Astrocyte (in vitro differentiated cells and primary cell): Measurements from ENCODE around the gene COL5A2. TPM values are rescaled to one million over a fixed set of nuclear protein-coding genes. Genes with fewer than 3 reads are reported as not detected.

Source experiments
- DNase-seq: peaks from one replicate; pipeline ENCODE4 v3.0.0-alpha.2; 2010; ENCODE audit warnings: low read depth
- FAIRE-seq: peaks from 2 replicates; lab custom pipeline; 2011; peaks lifted over from hg19 to GRCh38; lab: Jason Lieb, UNC
- H2AFZ ChIP-seq: 2 replicates; pipeline ENCODE4 v1.6.0; 2012; ENCODE audit warnings: low read depth, low read length, inconsistent platforms
- H3K27ac ChIP-seq: 2 replicates; pipeline ENCODE4 v1.5.1; 2011; ENCODE audit warnings: low read depth, low read length, inconsistent platforms
- H3K27me3 ChIP-seq: 2 replicates; pipeline ENCODE4 v1.6.0; 2011; ENCODE audit warnings: low read length, inconsistent platforms; ENCODE audit not compliant: insufficient read depth
- H3K36me3 ChIP-seq: 2 replicates; pipeline ENCODE4 v1.5.1; 2011; ENCODE audit warnings: low read length, inconsistent platforms; ENCODE audit not compliant: insufficient read depth
- H3K4me1 ChIP-seq: 2 replicates; pipeline ENCODE4 v1.5.1; 2011; ENCODE audit warnings: low read length, inconsistent platforms; ENCODE audit not compliant: insufficient read depth
- H3K4me2 ChIP-seq: 2 replicates; pipeline ENCODE4 v1.6.0; 2012; ENCODE audit warnings: low read length, inconsistent platforms
- H3K4me3 ChIP-seq: 2 replicates; pipeline ENCODE4 v1.5.1; 2011; ENCODE audit warnings: low read depth, mild to moderate bottlenecking, low read length, inconsistent platforms; ENCODE audit not compliant: insufficient read depth
- H3K79me2 ChIP-seq: 2 replicates; pipeline ENCODE4 v1.6.0; 2012; ENCODE audit warnings: mild to moderate bottlenecking, low read length, inconsistent platforms; ENCODE audit not compliant: insufficient read depth
- H3K9ac ChIP-seq: 2 replicates; pipeline ENCODE4 v1.6.0; 2012; ENCODE audit warnings: mild to moderate bottlenecking, low read length, inconsistent platforms
- H3K9me3 ChIP-seq: 2 replicates; pipeline ENCODE4 v1.5.1; 2012; ENCODE audit warnings: low read depth, mild to moderate bottlenecking, low read length, inconsistent platforms; ENCODE audit not compliant: insufficient read depth
- H4K20me1 ChIP-seq: 2 replicates; pipeline ENCODE4 v1.6.0; 2012; ENCODE audit warnings: low read length, inconsistent platforms; ENCODE audit not compliant: insufficient read depth
- H3K27ac Mint-ChIP-seq: one replicate; pipeline ENCODE4 v1.8.0; 2021; ENCODE audit warnings: mild to moderate bottlenecking, mixed read lengths; ENCODE audit not compliant: unreplicated experiment
- H3K27me3 Mint-ChIP-seq: one replicate; pipeline ENCODE4 v1.8.0; 2021; ENCODE audit warnings: low read depth, mixed read lengths; ENCODE audit not compliant: unreplicated experiment
- H3K36me3 Mint-ChIP-seq: one replicate; pipeline ENCODE4 v1.8.0; 2021; ENCODE audit warnings: low read depth, mixed read lengths; ENCODE audit not compliant: unreplicated experiment
- H3K4me1 Mint-ChIP-seq: one replicate; pipeline ENCODE4 v1.8.0; 2021; ENCODE audit warnings: low read depth, mixed read lengths; ENCODE audit not compliant: unreplicated experiment
- H3K4me3 Mint-ChIP-seq: one replicate; pipeline ENCODE4 v1.8.0; 2021; ENCODE audit warnings: mild to moderate bottlenecking, moderate library complexity, mixed read lengths; ENCODE audit not compliant: unreplicated experiment
- H3K9me3 Mint-ChIP-seq: one replicate; pipeline ENCODE4 v1.8.0; 2021; ENCODE audit warnings: mild to moderate bottlenecking, mixed read lengths; ENCODE audit not compliant: unreplicated experiment
- EZH2 ChIP-seq: IDR thresholded peaks from 2 replicates; pipeline ENCODE4 v1.6.1; 2012; ENCODE audit warnings: mild to moderate bottlenecking, low read length, inconsistent platforms; ENCODE audit not compliant: insufficient read depth
- total RNA-seq: library from RNA; stranded (reverse); gene quantifications from 2 replicates; pipeline ENCODE4 v1.2.1, GENCODE V29; 2021
- TF ChIP-seq, protein P1 (sequence below): IDR thresholded peaks from 2 replicates; pipeline ENCODE4 v1.5.1; 2011; ENCODE audit warnings: low read depth, mild to moderate bottlenecking, inconsistent platforms, low read length, moderate library complexity; ENCODE audit not compliant: insufficient read depth

Gene COL5A2
- total RNA-seq, 1 donor from 2014 or later = 429 TPM

GRCh38 chr2:189143925-189144324 is 35.6 kb downstream of the COL5A2 start:
- no peak for TF ChIP-seq EZH2
- TF ChIP-seq, protein P1, sequence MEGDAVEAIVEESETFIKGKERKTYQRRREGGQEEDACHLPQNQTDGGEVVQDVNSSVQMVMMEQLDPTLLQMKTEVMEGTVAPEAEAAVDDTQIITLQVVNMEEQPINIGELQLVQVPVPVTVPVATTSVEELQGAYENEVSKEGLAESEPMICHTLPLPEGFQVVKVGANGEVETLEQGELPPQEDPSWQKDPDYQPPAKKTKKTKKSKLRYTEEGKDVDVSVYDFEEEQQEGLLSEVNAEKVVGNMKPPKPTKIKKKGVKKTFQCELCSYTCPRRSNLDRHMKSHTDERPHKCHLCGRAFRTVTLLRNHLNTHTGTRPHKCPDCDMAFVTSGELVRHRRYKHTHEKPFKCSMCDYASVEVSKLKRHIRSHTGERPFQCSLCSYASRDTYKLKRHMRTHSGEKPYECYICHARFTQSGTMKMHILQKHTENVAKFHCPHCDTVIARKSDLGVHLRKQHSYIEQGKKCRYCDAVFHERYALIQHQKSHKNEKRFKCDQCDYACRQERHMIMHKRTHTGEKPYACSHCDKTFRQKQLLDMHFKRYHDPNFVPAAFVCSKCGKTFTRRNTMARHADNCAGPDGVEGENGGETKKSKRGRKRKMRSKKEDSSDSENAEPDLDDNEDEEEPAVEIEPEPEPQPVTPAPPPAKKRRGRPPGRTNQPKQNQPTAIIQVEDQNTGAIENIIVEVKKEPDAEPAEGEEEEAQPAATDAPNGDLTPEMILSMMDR = no peak
- H3K4me3 Mint-ChIP-seq = peak overlapping the region; percentile 21
- H3K27me3 Mint-ChIP-seq = no peaks in the 10 kb centered on the region
- Histone ChIP-seq H3K9me3 (no peaks in the 10 kb centered on the region), H3K27ac (no peak overlapping the region), H3K4me2 (no peak overlapping the region), H3K36me3 (no peaks in the 10 kb centered on the region), H3K4me1 (no peaks in the 10 kb centered on the region), H2AFZ (no peak overlapping the region), H3K9ac (no peak overlapping the region), H3K79me2 (peaks cover 99% of the 10 kb centered on the region), H4K20me1 (peaks cover 51% of the 10 kb centered on the region), H3K27me3 (no peaks in the 10 kb centered on the region), H3K4me3 (no peak overlapping the region)
- H3K36me3 Mint-ChIP-seq = peaks cover 7% of the 10 kb centered on the region
- FAIRE-seq (peak; percentile 9), DNase-seq (peak; percentile 62)
- H3K27ac Mint-ChIP-seq = no peak overlapping the region
- H3K4me1 Mint-ChIP-seq = peaks cover 29% of the 10 kb centered on the region
- H3K9me3 Mint-ChIP-seq = no peaks in the 10 kb centered on the region

DNA sequence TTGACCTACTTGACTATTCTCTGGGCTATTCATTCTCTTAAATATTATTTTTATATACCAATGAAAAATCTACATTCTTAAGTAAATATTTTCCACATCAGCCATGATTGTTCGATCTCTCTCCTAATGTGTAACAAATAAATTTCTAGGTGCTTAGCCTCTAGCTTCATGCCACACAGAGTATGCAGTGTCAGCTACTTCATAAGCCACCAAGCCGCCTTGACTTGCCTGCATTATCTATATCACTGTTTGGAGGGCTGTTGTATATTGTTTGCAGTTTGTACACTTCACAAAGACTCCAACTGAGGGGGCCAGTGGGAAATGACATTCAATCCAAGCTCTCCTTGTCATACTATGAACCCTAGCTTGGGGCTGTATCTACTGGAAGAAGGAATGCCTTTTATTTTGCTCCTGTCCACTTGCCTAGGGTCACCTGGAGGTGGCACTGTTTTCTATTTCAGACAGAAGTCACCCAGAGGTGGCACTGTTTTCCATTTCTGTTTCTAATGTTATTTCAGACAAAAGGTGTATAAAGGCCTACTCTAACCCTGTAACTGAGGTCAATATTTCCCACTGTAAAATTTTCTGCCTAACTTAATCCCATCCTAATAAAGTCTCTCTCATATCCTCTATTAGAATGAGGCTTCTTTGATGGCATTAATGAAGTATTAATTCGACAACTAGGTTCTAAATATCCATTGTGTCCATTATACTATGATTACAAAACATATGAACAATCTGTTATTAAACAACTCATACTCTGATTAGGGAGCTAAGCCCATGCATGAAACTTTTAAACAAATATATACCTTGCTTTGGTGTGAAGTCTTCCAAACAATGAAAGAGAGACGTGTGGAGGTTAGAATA is 36.4 kb downstream of the COL5A2 start:
- Histone ChIP-seq H2AFZ (no peak overlapping the region), H4K20me1 (peaks cover 51% of the 10 kb centered on the region), H3K36me3 (no peaks in the 10 kb centered on the region), H3K9me3 (no peaks in the 10 kb centered on the region), H3K27me3 (no peaks in the 10 kb centered on the region), H3K4me2 (no peak overlapping the region), H3K4me1 (no peaks in the 10 kb centered on the region), H3K4me3 (no peak overlapping the region), H3K9ac (no peak overlapping the region), H3K79me2 (peaks cover 99% of the 10 kb centered on the region), H3K27ac (no peak overlapping the region)
- peaks cover 27% of the 10 kb centered on the region for H3K4me1 Mint-ChIP-seq
- H3K4me3 Mint-ChIP-seq = no peak overlapping the region
- H3K9me3 Mint-ChIP-seq = no peaks in the 10 kb centered on the region
- peaks cover 8% of the 10 kb centered on the region for H3K36me3 Mint-ChIP-seq
- FAIRE-seq (peak; percentile 49), DNase-seq (no peak)
- no peak for TF ChIP-seq EZH2
- TF ChIP-seq, protein P1 = peak; percentile 65
- H3K27me3 Mint-ChIP-seq = no peaks in the 10 kb centered on the region
- peak overlapping the region; percentile 53 for H3K27ac Mint-ChIP-seq

GRCh38 chr2:189138800-189139199 is 40.8 kb downstream of the COL5A2 start:
- DNase-seq (no peak), FAIRE-seq (no peak)
- TF ChIP-seq, protein P1 = no peak
- no peak for TF ChIP-seq EZH2
- Mint-ChIP-seq H3K36me3 (peaks cover 5% of the 10 kb centered on the region), H3K4me1 (peaks cover 16% of the 10 kb centered on the region), H3K4me3 (no peak overlapping the region), H3K27me3 (no peaks in the 10 kb centered on the region), H3K9me3 (no peaks in the 10 kb centered on the region), H3K27ac (no peak overlapping the region)
- Histone ChIP-seq H3K79me2 (peaks cover 98% of the 10 kb centered on the region), H3K9me3 (no peaks in the 10 kb centered on the region), H3K27me3 (no peaks in the 10 kb centered on the region), H3K9ac (no peak overlapping the region), H2AFZ (no peak overlapping the region), H3K4me1 (no peaks in the 10 kb centered on the region), H3K27ac (no peak overlapping the region), H3K4me2 (no peak overlapping the region), H3K36me3 (no peaks in the 10 kb centered on the region), H3K4me3 (no peak overlapping the region), H4K20me1 (peaks cover 27% of the 10 kb centered on the region)
